ENCODE data around the gene SIAH3.

Gene SIAH3

GRCh38 chr13:45751885-45752284 lies 99.7 kb downstream of the SIAH3 start:
- Histone ChIP-seq H3K4me3 (ENCODE audit: low read depth, low read length) (no peak overlapping the region), H3K27me3 (no peaks in the 10 kb centered on the region; the same call in 1 of the 2 replicates), H3K36me3 (no peaks in the 10 kb centered on the region), H3K4me1 (no peaks in the 10 kb centered on the region; the same call in 1 of the 2 replicates), H3K9me3 (no peaks in the 10 kb centered on the region)
- TF ChIP-seq CTCF (IDR thresholded peaks at IDR 0.05; ENCODE audit: low read depth, low read length), result no peak
- no peak for DNase-seq

- H3K9me3 ChIP-seq, result no peaks in the 10 kb centered on the region
- no peak for TF ChIP-seq CTCF (IDR thresholded peaks at IDR 0.05; ENCODE audit: low read depth, low read length)
- no peaks in the 10 kb centered on the region for H3K36me3 ChIP-seq
- no peaks in the 10 kb centered on the region; the same call in 1 of the 2 replicates for H3K4me1 ChIP-seq
- H3K27me3 ChIP-seq, result no peaks in the 10 kb centered on the region; the same call in 1 of the 2 replicates
- H3K4me3 ChIP-seq (ENCODE audit: low read depth, low read length), result no peak overlapping the region
- no peak for DNase-seq
Observed at GRCh38 chr13:45750566-45750965, 101.0 kb downstream of the SIAH3 start.

- DNase-seq, result no peak
- no peaks in the 10 kb centered on the region for H3K36me3 ChIP-seq
- no peaks in the 10 kb centered on the region; the same call in 1 of the 2 replicates for H3K27me3 ChIP-seq
- no peak for TF ChIP-seq CTCF (IDR thresholded peaks at IDR 0.05; ENCODE audit: low read depth, low read length)
- H3K9me3 ChIP-seq, result no peaks in the 10 kb centered on the region
- H3K4me3 ChIP-seq (ENCODE audit: low read depth, low read length), result no peak overlapping the region
- H3K4me1 ChIP-seq, result no peaks in the 10 kb centered on the region; the same call in 1 of the 2 replicates
Observed at GRCh38 chr13:45748941-45749759, 102.4 kb downstream of the SIAH3 start.

GRCh38 chr13:45747071-45747470 lies 104.5 kb downstream of the SIAH3 start:
- Histone ChIP-seq H3K4me3 (ENCODE audit: low read depth, low read length) (no peak overlapping the region), H3K27me3 (no peaks in the 10 kb centered on the region; the same call in 1 of the 2 replicates), H3K36me3 (no peaks in the 10 kb centered on the region), H3K9me3 (no peaks in the 10 kb centered on the region), H3K4me1 (no peaks in the 10 kb centered on the region; the same call in 1 of the 2 replicates)
- TF ChIP-seq CTCF (IDR thresholded peaks at IDR 0.05; ENCODE audit: low read depth, low read length), result no peak
- DNase-seq, result no peak

GRCh38 chr13:45744979-45745378 lies 106.6 kb downstream of the SIAH3 start:
- Histone ChIP-seq H3K4me1 (no peaks in the 10 kb centered on the region; the same call in 1 of the 2 replicates), H3K36me3 (no peaks in the 10 kb centered on the region), H3K27me3 (no peaks in the 10 kb centered on the region; the same call in 1 of the 2 replicates), H3K4me3 (ENCODE audit: low read depth, low read length) (no peak overlapping the region), H3K9me3 (no peaks in the 10 kb centered on the region)
- no peak for TF ChIP-seq CTCF (IDR thresholded peaks at IDR 0.05; ENCODE audit: low read depth, low read length)
- DNase-seq, result no peak

GRCh38 chr13:45742985-45743384 lies 108.6 kb downstream of the SIAH3 start:
- TF ChIP-seq CTCF (IDR thresholded peaks at IDR 0.05; ENCODE audit: low read depth, low read length), result no peak
- no peaks in the 10 kb centered on the region for H3K4me1 ChIP-seq
- H3K36me3 ChIP-seq, result no peaks in the 10 kb centered on the region
- no peaks in the 10 kb centered on the region for H3K9me3 ChIP-seq
- H3K4me3 ChIP-seq (ENCODE audit: low read depth, low read length), result no peak overlapping the region
- DNase-seq, result no peak
- H3K27me3 ChIP-seq, result no peaks in the 10 kb centered on the region

All from BE2C (cell line).